Activated naive CD4-positive, alpha-beta T cell treated with anti-CD3 and anti-CD28 coated beads, Interleukin-2, amount 50 U/mL, for 24 hours (primary cell): ENCODE measurements around the gene UGP2.
"Not testable (repeated sequence)": the region's sequence is repeated elsewhere in the genome, so short reads cannot be mapped to it uniquely, and the experiment has no call there.

Experiments
- H3K27ac Mint-ChIP-seq: one replicate; pipeline ENCODE4 v1.8.0; 2021; ENCODE audit warnings: mild to moderate bottlenecking, mixed read lengths
- H3K27me3 Mint-ChIP-seq: one replicate; pipeline ENCODE4 v1.8.0; 2021; ENCODE audit warnings: mixed read lengths
- H3K36me3 Mint-ChIP-seq: one replicate; pipeline ENCODE4 v1.8.0; 2021; ENCODE audit warnings: mixed read lengths
- H3K4me1 Mint-ChIP-seq: one replicate; pipeline ENCODE4 v1.8.0; 2021; ENCODE audit warnings: mixed read lengths
- H3K4me3 Mint-ChIP-seq: one replicate; pipeline ENCODE4 v1.8.0; 2021; ENCODE audit warnings: mild to moderate bottlenecking, mixed read lengths
- H3K9me3 Mint-ChIP-seq: one replicate; pipeline ENCODE4 v1.8.0; 2021; ENCODE audit warnings: mixed read lengths

The UGP2 gene

GRCh38 chr2:63821396-63821795 is 20.3 kb upstream of the UGP2 start:
- Mint-ChIP-seq H3K9me3 (no peaks in the 10 kb centered on the region), H3K36me3 (peaks cover 1% of the 10 kb centered on the region), H3K27me3 (peaks cover 4% of the 10 kb centered on the region), H3K4me1 (no peaks in the 10 kb centered on the region), H3K27ac (no peak overlapping the region), H3K4me3 (no peak overlapping the region)

GRCh38 chr2:63822478-63822877 is 19.2 kb upstream of the UGP2 start:
- Mint-ChIP-seq H3K27me3 (peaks cover 4% of the 10 kb centered on the region), H3K27ac (no peak overlapping the region), H3K36me3 (peaks cover 1% of the 10 kb centered on the region), H3K4me1 (no peaks in the 10 kb centered on the region), H3K9me3 (no peaks in the 10 kb centered on the region), H3K4me3 (no peak overlapping the region)

- no peaks in the 10 kb centered on the region for H3K4me1 Mint-ChIP-seq
- no peak overlapping the region for H3K27ac Mint-ChIP-seq
- peaks cover 1% of the 10 kb centered on the region for H3K36me3 Mint-ChIP-seq
- H3K4me3 Mint-ChIP-seq: no peak overlapping the region
- H3K27me3 Mint-ChIP-seq: peaks cover 3% of the 10 kb centered on the region
- no peaks in the 10 kb centered on the region for H3K9me3 Mint-ChIP-seq
Observed at GRCh38 chr2:63827749-63828148, 13.9 kb upstream of the UGP2 start.

DNA sequence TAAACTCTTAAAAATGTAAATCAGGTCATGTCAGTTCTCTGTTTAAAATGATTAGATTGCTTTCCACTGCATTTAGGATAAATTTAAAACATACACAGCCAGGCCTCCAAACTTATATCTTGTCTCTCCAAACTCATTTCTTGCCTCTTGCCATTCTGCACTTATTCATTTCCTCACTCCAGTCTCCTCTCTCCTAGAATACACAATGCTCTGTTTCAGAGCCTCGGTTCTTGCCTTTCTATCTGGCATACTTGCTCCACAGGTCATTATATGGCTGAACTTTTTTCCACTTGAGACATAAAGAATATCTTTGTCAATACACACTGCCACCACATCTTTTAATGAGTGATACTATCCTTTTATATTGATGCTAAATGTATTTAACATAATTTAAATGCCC is 10.5 kb upstream of the UGP2 start:
- no peaks in the 10 kb centered on the region for H3K4me1 Mint-ChIP-seq

DNA sequence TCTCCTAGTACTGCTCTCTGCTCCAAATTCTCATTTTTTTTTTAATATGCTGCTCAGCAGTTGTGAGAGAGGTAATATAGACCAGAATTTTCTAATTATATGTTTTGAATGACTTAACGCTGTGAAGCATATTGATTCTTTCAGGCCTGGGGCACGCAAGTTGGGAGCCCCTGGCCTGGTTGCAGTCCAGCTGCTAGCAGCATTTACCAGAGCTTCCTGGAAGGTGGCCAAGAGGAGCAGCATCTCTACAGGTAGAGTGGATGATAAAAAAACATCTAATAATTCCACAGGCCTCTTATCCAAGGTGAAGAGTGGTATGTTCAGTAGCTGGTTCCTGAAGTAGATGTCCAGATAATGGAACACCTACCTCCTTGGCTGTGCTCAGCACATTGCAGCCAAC is 7.3 kb upstream of the UGP2 start:
- H3K27me3 Mint-ChIP-seq: peaks cover 2% of the 10 kb centered on the region

More for the DNA sequence above, 10.5 kb upstream of the UGP2 start:
- Mint-ChIP-seq H3K27me3 (peaks cover 2% of the 10 kb centered on the region), H3K4me3 (no peak overlapping the region), H3K36me3 (peaks cover 1% of the 10 kb centered on the region), H3K27ac (no peak overlapping the region), H3K9me3 (no peaks in the 10 kb centered on the region)

DNA sequence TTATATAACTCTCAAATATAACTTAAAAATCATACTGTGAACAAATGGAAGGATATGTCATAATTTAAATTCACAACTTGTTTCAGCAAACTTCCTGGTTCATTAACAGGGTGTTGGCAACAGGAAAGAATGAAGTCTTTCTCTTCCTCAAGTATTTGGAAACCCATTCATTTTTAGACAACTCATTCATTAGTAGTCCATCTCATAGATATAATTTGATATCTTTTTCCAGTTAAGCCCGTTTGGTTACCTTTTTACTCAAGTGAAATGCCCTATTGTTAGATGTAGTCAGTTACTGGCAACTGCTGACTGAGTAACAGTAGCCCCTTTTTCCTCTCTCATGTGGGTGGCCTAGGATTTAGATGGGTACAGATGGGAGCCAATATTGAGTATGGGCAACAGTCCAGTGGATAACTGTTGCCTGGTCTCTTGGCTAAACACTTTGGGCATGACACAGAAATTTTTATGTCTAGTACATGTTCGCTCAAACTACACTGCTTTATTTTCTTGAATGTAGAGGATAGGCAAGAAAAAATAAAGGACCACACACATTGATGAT is 4.6 kb upstream of the UGP2 start:
- Mint-ChIP-seq H3K4me3 (no peak overlapping the region), H3K27me3 (peaks cover 2% of the 10 kb centered on the region)

More for the DNA sequence above, 7.3 kb upstream of the UGP2 start:
- no peak overlapping the region for H3K4me3 Mint-ChIP-seq
- H3K4me1 Mint-ChIP-seq: peaks cover under 1% of the 10 kb centered on the region
- no peaks in the 10 kb centered on the region for H3K9me3 Mint-ChIP-seq
- H3K36me3 Mint-ChIP-seq: peaks cover 1% of the 10 kb centered on the region
- no peak overlapping the region for H3K27ac Mint-ChIP-seq

DNA sequence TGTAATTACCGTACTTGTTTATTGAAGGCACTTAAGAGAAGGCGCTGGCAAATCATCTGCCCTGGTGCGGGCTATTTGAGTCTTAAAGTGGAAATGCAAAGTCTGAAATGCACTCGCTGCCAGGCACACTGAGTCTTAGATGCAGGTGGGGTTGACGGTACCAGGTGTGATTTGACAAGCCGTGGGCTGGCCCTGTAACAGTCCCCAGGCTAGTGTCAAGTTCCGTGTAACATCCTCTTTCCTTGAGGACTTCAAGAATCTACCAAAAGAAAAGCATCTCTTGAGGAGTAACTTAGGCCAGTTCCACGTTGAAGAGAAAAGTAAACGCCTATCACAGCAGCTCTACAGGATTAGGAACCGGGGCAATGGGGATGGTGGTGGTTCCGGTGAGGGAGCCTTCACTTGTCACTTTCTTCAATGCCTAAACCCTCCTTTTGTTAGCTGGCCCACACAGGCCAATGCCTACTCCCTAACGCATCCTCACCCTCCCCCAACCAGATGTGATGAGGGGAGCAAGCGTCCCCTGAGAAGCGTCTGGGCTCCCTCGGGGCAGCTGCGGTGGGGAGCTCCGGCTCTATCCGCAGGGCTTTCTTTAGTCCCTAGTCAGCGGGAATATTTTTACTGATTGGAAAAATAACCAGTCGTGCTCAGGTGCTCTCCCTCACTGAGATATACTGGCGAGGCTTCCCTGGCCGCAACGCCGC is 1.5 kb upstream of the UGP2 start:
- Mint-ChIP-seq H3K4me1 (peaks cover 45% of the 10 kb centered on the region), H3K9me3 (no peaks in the 10 kb centered on the region)

More for the DNA sequence above, 4.6 kb upstream of the UGP2 start:
- Mint-ChIP-seq H3K4me1 (peaks cover 15% of the 10 kb centered on the region), H3K27ac (no peak overlapping the region), H3K36me3 (peaks cover 1% of the 10 kb centered on the region), H3K9me3 (no peaks in the 10 kb centered on the region)

GRCh38 chr2:63840785-63841253 is 877 bp upstream of the UGP2 start:
- peaks cover 51% of the 10 kb centered on the region for H3K4me1 Mint-ChIP-seq

More for the DNA sequence above, 1.5 kb upstream of the UGP2 start:
- peak overlapping the region; percentile 96 for H3K4me3 Mint-ChIP-seq
- H3K27me3 Mint-ChIP-seq: no peaks in the 10 kb centered on the region
- H3K36me3 Mint-ChIP-seq: no peaks in the 10 kb centered on the region
- peak overlapping the region; percentile 96 for H3K27ac Mint-ChIP-seq

DNA sequence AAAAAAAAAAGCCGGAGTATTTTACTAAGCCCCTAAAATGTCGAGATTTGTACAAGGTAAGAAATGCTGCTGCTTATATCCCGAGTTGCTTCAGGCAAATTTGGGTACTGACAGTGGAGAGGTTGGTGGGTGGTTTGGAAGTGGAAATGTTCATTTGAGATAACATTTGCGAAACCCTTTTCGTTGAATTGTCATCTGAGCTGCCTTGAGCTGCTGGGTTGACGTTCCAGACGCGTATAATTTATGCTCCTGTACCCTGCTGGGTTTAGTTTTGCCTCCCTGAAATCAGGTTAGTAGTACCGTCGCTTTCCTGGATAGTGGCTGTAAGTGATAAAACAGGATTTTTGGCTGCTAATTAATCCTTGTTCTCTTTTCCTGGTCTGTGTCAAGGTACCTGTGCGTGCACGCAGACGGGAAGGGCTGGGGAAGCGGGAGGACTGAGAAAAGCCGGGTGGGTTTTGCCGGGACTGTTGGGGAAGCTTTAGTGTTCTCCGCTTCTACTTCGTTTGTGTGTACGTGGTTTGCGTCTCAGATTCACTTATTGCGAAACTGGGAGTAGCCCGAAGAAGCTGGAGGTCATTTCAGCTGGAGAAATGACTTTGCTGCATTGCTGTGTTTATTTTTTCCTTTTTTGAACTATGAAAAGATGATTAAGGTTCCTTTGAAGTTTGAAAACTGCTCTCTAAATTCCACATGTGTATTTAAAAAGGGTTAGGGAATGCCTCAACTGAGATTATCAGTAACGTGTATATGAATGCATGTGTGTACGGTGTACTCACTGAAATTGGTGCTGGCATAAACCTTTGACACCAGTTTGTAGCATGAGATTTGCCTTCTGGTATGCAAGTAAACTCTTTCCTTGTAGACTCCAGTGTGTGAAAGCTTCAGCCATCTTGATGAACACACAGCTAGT is 709 bp downstream of the UGP2 start:
- no peaks in the 10 kb centered on the region for H3K27me3 Mint-ChIP-seq
- peaks cover 67% of the 10 kb centered on the region for H3K4me1 Mint-ChIP-seq
- peaks cover 4% of the 10 kb centered on the region for H3K36me3 Mint-ChIP-seq
- H3K4me3 Mint-ChIP-seq: peak overlapping the region; percentile 96
- peaks cover 3% of the 10 kb centered on the region for H3K9me3 Mint-ChIP-seq
- peak overlapping the region; percentile 94 for H3K27ac Mint-ChIP-seq

More at GRCh38 chr2:63840785-63841253, 877 bp upstream of the UGP2 start:
- peak overlapping the region; percentile 96 for H3K27ac Mint-ChIP-seq
- H3K9me3 Mint-ChIP-seq: no peaks in the 10 kb centered on the region
- H3K4me3 Mint-ChIP-seq: peak overlapping the region; percentile 96
- no peaks in the 10 kb centered on the region for H3K36me3 Mint-ChIP-seq
- no peaks in the 10 kb centered on the region for H3K27me3 Mint-ChIP-seq

DNA sequence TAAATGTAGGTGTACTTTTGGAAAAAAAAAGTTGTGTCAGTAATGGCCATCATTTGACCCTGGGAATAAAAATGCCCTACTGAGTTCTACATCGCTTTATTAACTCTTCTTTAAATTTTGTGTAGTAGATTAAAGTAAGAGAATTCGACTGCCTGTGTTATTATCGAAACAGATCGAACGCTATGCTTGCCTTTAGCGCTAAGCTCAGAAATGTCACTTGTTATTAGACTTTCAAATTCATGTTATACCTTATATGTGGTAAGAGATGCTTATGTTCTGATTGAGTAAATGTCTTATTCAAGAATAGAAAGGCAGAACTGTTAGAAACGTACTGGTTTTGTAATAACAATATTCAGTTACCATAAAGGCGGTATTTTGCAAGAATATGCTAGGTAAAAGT is 1.4 kb downstream of the UGP2 start:
- Mint-ChIP-seq H3K27ac (peak overlapping the region; percentile 41), H3K4me3 (peak overlapping the region; percentile 96), H3K36me3 (peaks cover 7% of the 10 kb centered on the region)

GRCh38 chr2:63843791-63844190 is 2.1 kb downstream of the UGP2 start:
- Mint-ChIP-seq H3K27ac (peak overlapping the region; percentile 85), H3K27me3 (no peaks in the 10 kb centered on the region), H3K9me3 (peaks cover 7% of the 10 kb centered on the region), H3K4me3 (peak overlapping the region; percentile 11), H3K36me3 (peaks cover 7% of the 10 kb centered on the region), H3K4me1 (peaks cover 78% of the 10 kb centered on the region)

More for the DNA sequence above, 1.4 kb downstream of the UGP2 start:
- Mint-ChIP-seq H3K4me1 (peaks cover 73% of the 10 kb centered on the region), H3K27me3 (no peaks in the 10 kb centered on the region), H3K9me3 (peaks cover 7% of the 10 kb centered on the region)

DNA sequence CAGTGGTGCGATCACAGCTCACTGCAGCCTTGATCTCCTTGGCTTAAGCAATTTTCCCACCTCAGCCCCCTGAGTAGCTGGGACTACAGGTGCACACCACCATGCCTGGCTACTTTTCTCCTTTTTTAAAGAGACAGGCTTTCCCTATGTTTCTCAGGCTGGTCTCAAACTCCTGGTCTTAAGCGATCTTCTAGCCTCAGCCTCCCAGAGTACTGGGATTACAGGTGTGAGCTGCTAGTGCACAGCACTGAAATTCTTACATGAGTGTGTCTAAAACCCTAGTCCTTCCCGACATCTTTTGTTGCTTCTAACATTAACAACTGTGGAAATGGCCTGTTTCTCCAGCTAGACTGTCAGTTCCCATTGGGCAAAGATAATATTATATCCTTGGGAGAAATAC is 2.9 kb downstream of the UGP2 start:
- Mint-ChIP-seq H3K27me3 (no peaks in the 10 kb centered on the region), H3K36me3 (peaks cover 10% of the 10 kb centered on the region), H3K4me3 (peak overlapping the region; percentile 8), H3K4me1 (peaks cover 84% of the 10 kb centered on the region), H3K27ac (peak overlapping the region; percentile 1), H3K9me3 (peaks cover 7% of the 10 kb centered on the region)

GRCh38 chr2:63845866-63846265 is 4.2 kb downstream of the UGP2 start:
- Mint-ChIP-seq H3K27me3 (no peaks in the 10 kb centered on the region), H3K4me1 (peaks cover 84% of the 10 kb centered on the region), H3K36me3 (peaks cover 10% of the 10 kb centered on the region), H3K4me3 (no peak overlapping the region), H3K27ac (peak overlapping the region; percentile 17), H3K9me3 (peaks cover 7% of the 10 kb centered on the region)

- H3K36me3 Mint-ChIP-seq: peaks cover 10% of the 10 kb centered on the region
- no peak overlapping the region for H3K27ac Mint-ChIP-seq
- no peak overlapping the region for H3K4me3 Mint-ChIP-seq
Observed at GRCh38 chr2:63846487-63846886, 4.8 kb downstream of the UGP2 start.

DNA sequence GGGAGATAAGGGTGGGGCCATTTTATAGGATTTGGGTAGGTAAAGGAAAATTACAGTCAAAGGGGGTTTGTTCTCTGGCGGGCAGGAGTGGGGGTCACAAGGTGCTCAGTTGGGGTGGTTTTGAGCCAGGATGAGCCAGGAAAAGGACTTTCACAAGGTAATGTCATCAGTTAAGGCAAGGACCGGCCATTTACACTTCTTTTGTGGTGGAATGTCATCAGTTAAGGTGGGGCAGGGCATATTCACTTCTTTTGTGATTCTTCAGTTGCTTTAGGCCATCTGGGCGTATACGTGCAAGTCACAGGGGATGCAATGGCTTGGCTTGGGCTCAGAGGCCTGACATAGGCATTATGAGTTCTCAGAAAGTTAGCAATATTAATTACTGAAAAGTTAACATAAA is 5.9 kb downstream of the UGP2 start:
- Mint-ChIP-seq H3K27ac (peak overlapping the region; percentile 52), H3K4me1 (peaks cover 92% of the 10 kb centered on the region)
- H3K27me3 Mint-ChIP-seq, H3K4me3 Mint-ChIP-seq, H3K36me3 Mint-ChIP-seq, H3K9me3 Mint-ChIP-seq: not testable (repeated sequence)

More at GRCh38 chr2:63846487-63846886, 4.8 kb downstream of the UGP2 start:
- Mint-ChIP-seq H3K27me3 (no peaks in the 10 kb centered on the region), H3K9me3 (peaks cover 7% of the 10 kb centered on the region), H3K4me1 (peaks cover 90% of the 10 kb centered on the region)
